HCT116 (cell line): ENCODE measurements around the gene WNT3A. TPM values are rescaled to one million over a fixed set of nuclear protein-coding genes. Genes with fewer than 3 reads are reported as not detected.

Experiments
- microRNA-seq: library from miRNA; unstranded; fragments of <30 nt; microRNA quantifications from one replicate; pipeline ENCODE4, GENCODE V29; 2016; ENCODE audit warnings: borderline number of aligned reads
- total RNA-seq: library from RNA; stranded (reverse); gene quantifications from one replicate; pipeline ENCODE4 v1.2.1, GENCODE V29; 2021; ENCODE audit not compliant: unreplicated experiment

WNT3A gene
- total RNA-seq, 1 experiment from 2014 or later, result 3.7 TPM

Small RNA genes within 50 kb of the gene (microRNA-seq; reads per million reads assigned to microRNA genes)
- not detected for gene MIR3620

Other genes with a start within 250 kb of the WNT3A start
- not detected for gene PRSS38, start 191.3 kb upstream of the WNT3A start, total RNA-seq
- gene WNT9A, start 59.1 kb upstream of the WNT3A start, total RNA-seq, result 5.6 TPM
- 394 TPM for gene ARF1, start 75.7 kb downstream of the WNT3A start, total RNA-seq
- gene C1orf35, start 96.3 kb downstream of the WNT3A start, total RNA-seq, result 26.1 TPM
- 57.1 TPM for gene MRPL55, start 102.3 kb downstream of the WNT3A start, total RNA-seq
- 145 TPM for gene GUK1, start 133.3 kb downstream of the WNT3A start, total RNA-seq
- gene GJC2, start 142.9 kb downstream of the WNT3A start, total RNA-seq, result 0.76 TPM
- 11.6 TPM for gene IBA57, start 158.8 kb downstream of the WNT3A start, total RNA-seq
- 16.6 TPM for gene OBSCN, start 201.0 kb downstream of the WNT3A start, total RNA-seq